ENCODE results near the gene SLC26A1.

SLC26A1 gene

GRCh38 chr4:991451-992296 lies 1.5 kb downstream of the SLC26A1 start:
- DNase-seq (ENCODE audit: low read depth) = no peak
- TF ChIP-seq CTCF (IDR thresholded peaks at IDR 0.05; ENCODE audit: insufficient read depth, low read depth, low read length, missing control alignments) = no peak
- no peak overlapping the region for H3K4me3 ChIP-seq (ENCODE audit: low read depth, low read length)

- TF ChIP-seq CTCF (IDR thresholded peaks at IDR 0.05; ENCODE audit: insufficient read depth, low read depth, low read length, missing control alignments) = no peak
- no peak for DNase-seq (ENCODE audit: low read depth)
- no peak overlapping the region for H3K4me3 ChIP-seq (ENCODE audit: low read depth, low read length)
Observed at GRCh38 chr4:990746-991367, 2.3 kb downstream of the SLC26A1 start.

- no peak overlapping the region for H3K4me3 ChIP-seq (ENCODE audit: low read depth, low read length)
- no peak for TF ChIP-seq CTCF (IDR thresholded peaks at IDR 0.05; ENCODE audit: insufficient read depth, low read depth, low read length, missing control alignments)
- no peak for DNase-seq (ENCODE audit: low read depth)
Observed at GRCh38 chr4:989722-990471, 3.3 kb downstream of the SLC26A1 start.

GRCh38 chr4:988726-989721 lies 4.2 kb downstream of the SLC26A1 start:
- no peak for DNase-seq (ENCODE audit: low read depth)
- no peak for TF ChIP-seq CTCF (IDR thresholded peaks at IDR 0.05; ENCODE audit: insufficient read depth, low read depth, low read length, missing control alignments)
- no peak overlapping the region for H3K4me3 ChIP-seq (ENCODE audit: low read depth, low read length)

GRCh38 chr4:987624-988513 lies 5.3 kb downstream of the SLC26A1 start:
- no peak for DNase-seq (ENCODE audit: low read depth)
- no peak for TF ChIP-seq CTCF (IDR thresholded peaks at IDR 0.05; ENCODE audit: insufficient read depth, low read depth, low read length, missing control alignments)
- H3K4me3 ChIP-seq (ENCODE audit: low read depth, low read length) = peak overlapping the region; percentile 68
